ENCODE measurements around the gene UCN. TPM values are rescaled to one million over a fixed set of nuclear protein-coding genes. Genes with fewer than 3 reads are reported as not detected.

The UCN gene
- total RNA-seq, 1 experiment from 2014 or later, result 1.5 TPM

- Mint-ChIP-seq H3K4me3 (no peak overlapping the region), H3K36me3 (ENCODE audit: insufficient read depth in 1 of 3, low read depth in 3 of 3) (peaks cover 0 to 2% (median 0%) of the 10 kb centered on the region in 3 experiments; a peak in 2 of 7 replicates), H3K27me3 (ENCODE audit: low read depth) (no peaks in the 10 kb centered on the region; the same call in none of the 2 replicates), H3K4me1 (peaks cover 9 to 15% of the 10 kb centered on the region in 2 experiments; a peak in 3 of 4 replicates), H3K27ac (no peak overlapping the region), H3K9me3 (no peaks in the 10 kb centered on the region)
- H4K5ac ChIP-seq (ENCODE audit: insufficient read length, low read depth, low read length), result no peak overlapping the region
- H3K56ac ChIP-seq (ENCODE audit: insufficient read length, low read depth, low read length), result no peak overlapping the region
- TF ChIP-seq CTCF (conservative IDR thresholded peaks at IDR 0.05), result no peak
- no peak overlapping the region for H3K23ac ChIP-seq (ENCODE audit: insufficient read length, low read depth, low read length)
- H3K79me2 ChIP-seq (ENCODE audit: insufficient read depth, low read length), result no peaks in the 10 kb centered on the region
- H2BK20ac ChIP-seq (ENCODE audit: low read depth, low read length, poor library complexity, severe bottlenecking), result no peak overlapping the region
- H3K27ac ChIP-seq (ENCODE audit: insufficient read length, low read depth, low read length), result no peak overlapping the region
- no peaks in the 10 kb centered on the region for H3K9me3 ChIP-seq (ENCODE audit: control insufficient read depth, low read depth, low read length)
- no peak overlapping the region for H3K14ac ChIP-seq (ENCODE audit: insufficient read depth, low read length)
- H3K27me3 ChIP-seq (ENCODE audit: insufficient read depth, low read length), result no peaks in the 10 kb centered on the region
- H2BK15ac ChIP-seq (ENCODE audit: low read depth, low read length), result no peak overlapping the region
- DNase-seq, result no peak
- H3K4me2 ChIP-seq (ENCODE audit: insufficient read depth, insufficient read length, low read length), result no peak overlapping the region
- WGBS (ENCODE audit: extremely low coverage, insufficient read length, low lambda C conversion rate), result no CpG with 5 or more reads among the region's 12 CpGs
- H3K4ac ChIP-seq (ENCODE audit: low read depth, low read length), result no peak overlapping the region
- H3K18ac ChIP-seq (ENCODE audit: insufficient read length, low read depth, low read length), result no peak overlapping the region
- peaks cover 6% of the 10 kb centered on the region; the same call in 1 of the 2 replicates for H3K4me1 ChIP-seq (ENCODE audit: insufficient read depth, low read length)
- H3T11ph ChIP-seq (ENCODE audit: low read length), result no peak overlapping the region
- no peak overlapping the region for H4K91ac ChIP-seq (ENCODE audit: insufficient read length, low read depth, low read length)
- H4K8ac ChIP-seq (replicated peaks; ENCODE audit: insufficient read length, low read depth, low read length), result no peak overlapping the region
- H3K23me2 ChIP-seq (ENCODE audit: insufficient read length, low read depth, low read length, poor library complexity, severe bottlenecking), result no peaks in the 10 kb centered on the region
- H2AFZ ChIP-seq (ENCODE audit: low read length), result no peak overlapping the region
- H2BK12ac ChIP-seq (ENCODE audit: insufficient read length, low read depth, low read length), result no peak overlapping the region
- H3K79me1 ChIP-seq (ENCODE audit: insufficient read depth, low read depth, low read length, poor library complexity, severe bottlenecking), result no peaks in the 10 kb centered on the region
- no peak overlapping the region for H2BK120ac ChIP-seq (ENCODE audit: low read depth, low read length, poor library complexity, severe bottlenecking)
- no peak overlapping the region for H2AK5ac ChIP-seq (ENCODE audit: insufficient read length, low read length)
- no peak overlapping the region for H3K9ac ChIP-seq (ENCODE audit: extremely low read depth, insufficient read length, low read length)
- H4K20me1 ChIP-seq (ENCODE audit: control insufficient read depth, insufficient read depth, insufficient read length), result no peaks in the 10 kb centered on the region
- H2BK5ac ChIP-seq (ENCODE audit: insufficient read length, low read length), result no peak overlapping the region
Measured at GRCh38 chr2:27316655-27317412, 8.6 kb upstream of the UCN start.

Measured in H9 (cell line).